Neural progenitor cell (in vitro differentiated cells): Measurements from ENCODE around the gene CNTNAP2.

Experiments used
- CTCF ChIP-seq: fragments of 200-600 bp; sonication (generic); IDR thresholded peaks from 2 replicates; pipeline ENCODE4 v1.5.1; 2017; ENCODE audit warnings: antibody characterized with exemption, mild to moderate bottlenecking
- EZH2 ChIP-seq: fragments of 200-600 bp; sonication (generic); IDR thresholded peaks from 2 replicates; pipeline ENCODE4 v1.6.1; 2017; ENCODE audit warnings: antibody characterized with exemption, mild to moderate bottlenecking, moderate library complexity

GRCh38 chr7:148042935-148043631, 1926.5 kb downstream of the CNTNAP2 start:
- no peak for TF ChIP-seq CTCF
- no peak for TF ChIP-seq EZH2
